DOHH2 (cell line): ENCODE results near the gene GBE1.

Experiments
- H3F3A ChIP-seq: fragments of 200-600 bp; sonication (generic), shearing (Covaris generic); 2 replicates; pipeline ENCODE4 v1.6.0; 2016; ENCODE audit warnings: antibody characterized with exemption, mild to moderate bottlenecking; ENCODE audit not compliant: control insufficient read depth, insufficient read depth
- H3K27ac ChIP-seq: fragments of 200-600 bp; sonication (generic); 2 replicates; pipeline ENCODE4 v1.5.1; 2014; ENCODE audit warnings: low read depth, mild to moderate bottlenecking, low read length, moderate library complexity
- H3K27me3 ChIP-seq: fragments of 200-600 bp; sonication (generic); 2 replicates; pipeline ENCODE4 v1.6.1; 2014; ENCODE audit warnings: mild to moderate bottlenecking, low read length, mixed read lengths; ENCODE audit not compliant: control insufficient read depth
- H3K36me3 ChIP-seq: fragments of 200-600 bp; sonication (generic); 2 replicates; pipeline ENCODE4 v1.6.1; 2014; ENCODE audit warnings: mild to moderate bottlenecking, low read length, moderate library complexity, mixed read lengths; ENCODE audit not compliant: control insufficient read depth
- H3K4me1 ChIP-seq: fragments of 200-600 bp; sonication (generic); 2 replicates; pipeline ENCODE4 v1.6.1; 2014; ENCODE audit warnings: mild to moderate bottlenecking, low read length, mixed read lengths; ENCODE audit not compliant: control insufficient read depth
- H3K4me2 ChIP-seq: fragments of 200-600 bp; sonication (generic); 2 replicates; pipeline ENCODE4 v1.6.0; 2014; ENCODE audit warnings: mild to moderate bottlenecking, low read length, moderate library complexity
- H3K4me3 ChIP-seq: fragments of 200-600 bp; sonication (generic); 2 replicates; pipeline ENCODE4 v1.5.1; 2014; ENCODE audit warnings: mild to moderate bottlenecking, low read length, mixed read lengths
- H3K79me2 ChIP-seq: fragments of 200-600 bp; sonication (generic); 2 replicates; pipeline ENCODE4 v1.6.1; 2014; ENCODE audit warnings: mild to moderate bottlenecking, low read length, mixed read lengths; ENCODE audit not compliant: control insufficient read depth
- H3K9me2 ChIP-seq: fragments of 200-600 bp; sonication (generic); replicated peaks from 2 replicates; pipeline ENCODE4 v1.6.1; 2014; ENCODE audit warnings: mild to moderate bottlenecking, low read length, mixed read lengths; ENCODE audit not compliant: control insufficient read depth
- H3K9me3 ChIP-seq: fragments of 200-600 bp; sonication (generic); 2 replicates; pipeline ENCODE4 v1.6.1; 2014; ENCODE audit warnings: antibody characterized with exemption, low read length, mixed read lengths; ENCODE audit not compliant: control insufficient read depth, insufficient read depth
- H4K20me1 ChIP-seq: fragments of 200-600 bp; sonication (generic); 2 replicates; pipeline ENCODE4 v1.6.0; 2014; ENCODE audit warnings: low read depth, mild to moderate bottlenecking, antibody characterized with exemption, low read length, moderate library complexity; ENCODE audit not compliant: control insufficient read depth, insufficient read depth
- EZH2phosphoT487 ChIP-seq: fragments of 200-600 bp; sonication (generic); IDR thresholded peaks from 2 replicates; pipeline ENCODE4 v1.6.1; 2017; ENCODE audit warnings: borderline replicate concordance, mild to moderate bottlenecking, antibody characterized with exemption, low read length, moderate library complexity, mixed read lengths
- TF ChIP-seq, protein P1 (sequence below): fragments of 200-600 bp; sonication (generic); IDR thresholded peaks from one replicate; pipeline ENCODE4 v1.5.1; 2014; ENCODE audit warnings: antibody characterized with exemption, mild to moderate bottlenecking, low read depth, low read length; ENCODE audit not compliant: poor library complexity, severe bottlenecking

The GBE1 gene

DNA sequence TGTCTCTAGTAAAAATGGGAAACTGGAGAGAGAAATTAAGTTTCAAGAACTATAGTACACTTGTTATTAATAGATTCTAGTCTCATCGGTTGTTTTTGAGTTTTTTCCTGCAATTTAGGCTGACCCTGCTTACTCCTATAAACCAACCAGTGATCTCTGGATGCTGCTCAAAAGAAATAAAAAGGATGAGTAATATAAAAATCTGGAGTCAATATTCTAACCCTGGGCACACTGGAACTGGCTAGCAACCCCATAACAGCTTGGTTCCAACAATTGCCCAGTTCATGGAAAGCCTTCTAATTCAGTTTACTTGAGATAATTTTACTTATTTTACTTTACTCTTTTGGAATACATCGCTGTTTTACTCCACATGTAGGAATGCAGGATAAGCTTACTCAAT is 211.6 kb downstream of the GBE1 start:
- no peaks in the 10 kb centered on the region for H3F3A ChIP-seq
- TF ChIP-seq EZH2phosphoT487, result no peak
- TF ChIP-seq, protein P1, sequence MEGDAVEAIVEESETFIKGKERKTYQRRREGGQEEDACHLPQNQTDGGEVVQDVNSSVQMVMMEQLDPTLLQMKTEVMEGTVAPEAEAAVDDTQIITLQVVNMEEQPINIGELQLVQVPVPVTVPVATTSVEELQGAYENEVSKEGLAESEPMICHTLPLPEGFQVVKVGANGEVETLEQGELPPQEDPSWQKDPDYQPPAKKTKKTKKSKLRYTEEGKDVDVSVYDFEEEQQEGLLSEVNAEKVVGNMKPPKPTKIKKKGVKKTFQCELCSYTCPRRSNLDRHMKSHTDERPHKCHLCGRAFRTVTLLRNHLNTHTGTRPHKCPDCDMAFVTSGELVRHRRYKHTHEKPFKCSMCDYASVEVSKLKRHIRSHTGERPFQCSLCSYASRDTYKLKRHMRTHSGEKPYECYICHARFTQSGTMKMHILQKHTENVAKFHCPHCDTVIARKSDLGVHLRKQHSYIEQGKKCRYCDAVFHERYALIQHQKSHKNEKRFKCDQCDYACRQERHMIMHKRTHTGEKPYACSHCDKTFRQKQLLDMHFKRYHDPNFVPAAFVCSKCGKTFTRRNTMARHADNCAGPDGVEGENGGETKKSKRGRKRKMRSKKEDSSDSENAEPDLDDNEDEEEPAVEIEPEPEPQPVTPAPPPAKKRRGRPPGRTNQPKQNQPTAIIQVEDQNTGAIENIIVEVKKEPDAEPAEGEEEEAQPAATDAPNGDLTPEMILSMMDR, result no peak
- H3K27me3 ChIP-seq, result no peaks in the 10 kb centered on the region
- no peaks in the 10 kb centered on the region for H4K20me1 ChIP-seq
- no peaks in the 10 kb centered on the region for H3K9me2 ChIP-seq
- no peak overlapping the region for H3K4me3 ChIP-seq
- H3K4me1 ChIP-seq, result no peaks in the 10 kb centered on the region
- H3K9me3 ChIP-seq, result no peaks in the 10 kb centered on the region
- no peak overlapping the region for H3K27ac ChIP-seq
- no peaks in the 10 kb centered on the region for H3K79me2 ChIP-seq
- no peaks in the 10 kb centered on the region for H3K36me3 ChIP-seq
- H3K4me2 ChIP-seq, result no peak overlapping the region

DNA sequence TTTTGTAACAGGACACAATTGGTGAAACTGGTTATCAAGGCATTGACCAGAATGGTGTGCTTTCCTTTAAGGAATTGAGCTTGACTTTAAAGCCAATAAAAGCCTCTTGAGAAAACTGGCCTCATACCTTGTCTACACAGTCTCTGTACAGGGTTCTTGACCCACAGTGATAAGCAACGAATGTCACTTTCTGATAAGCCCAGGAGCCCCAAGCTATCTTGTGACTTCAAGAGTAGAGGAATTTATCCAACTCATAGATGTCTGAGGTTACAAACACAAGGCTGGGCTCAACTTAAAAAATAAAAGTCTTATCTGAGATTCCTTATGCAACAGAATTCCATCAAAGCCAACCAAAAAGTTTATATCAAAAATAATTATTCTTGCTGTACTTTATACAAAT is 212.1 kb downstream of the GBE1 start:
- no peaks in the 10 kb centered on the region for H3K79me2 ChIP-seq
- no peaks in the 10 kb centered on the region for H3F3A ChIP-seq
- no peaks in the 10 kb centered on the region for H3K4me1 ChIP-seq
- H3K9me3 ChIP-seq, result no peaks in the 10 kb centered on the region
- H3K4me3 ChIP-seq, result no peak overlapping the region
- TF ChIP-seq EZH2phosphoT487, result no peak
- TF ChIP-seq, protein P1, result no peak
- H3K36me3 ChIP-seq, result no peaks in the 10 kb centered on the region
- H4K20me1 ChIP-seq, result no peaks in the 10 kb centered on the region
- H3K27ac ChIP-seq, result no peak overlapping the region
- H3K9me2 ChIP-seq, result no peaks in the 10 kb centered on the region
- H3K4me2 ChIP-seq, result no peak overlapping the region
- no peaks in the 10 kb centered on the region for H3K27me3 ChIP-seq

DNA sequence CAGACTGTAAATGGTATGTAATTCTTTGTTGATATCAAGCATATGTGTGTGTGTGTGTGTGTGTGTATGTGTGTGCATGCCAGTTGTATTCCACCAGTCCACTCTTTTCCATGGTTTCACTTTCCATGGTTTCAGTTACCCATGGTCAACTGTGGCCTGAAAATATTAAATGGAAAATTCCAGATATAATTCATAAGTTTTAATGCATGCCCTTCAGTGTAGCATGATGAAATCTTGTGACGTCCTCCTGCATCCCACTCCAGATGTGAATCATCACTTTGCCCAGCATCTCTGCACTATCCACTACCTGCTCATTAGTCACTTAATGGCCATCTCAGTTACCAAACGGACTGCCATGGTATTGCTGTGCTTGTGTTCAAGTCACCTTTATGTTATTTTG is 215.9 kb downstream of the GBE1 start:
- Histone ChIP-seq H3K4me2 (no peak overlapping the region), H3K4me1 (no peaks in the 10 kb centered on the region), H3K79me2 (no peaks in the 10 kb centered on the region), H3K27ac (no peak overlapping the region), H3K27me3 (no peaks in the 10 kb centered on the region), H3K9me3 (no peaks in the 10 kb centered on the region), H3K9me2 (no peaks in the 10 kb centered on the region), H3K36me3 (no peaks in the 10 kb centered on the region), H3K4me3 (no peak overlapping the region), H4K20me1 (no peaks in the 10 kb centered on the region), H3F3A (no peaks in the 10 kb centered on the region)
- no peak for TF ChIP-seq EZH2phosphoT487
- TF ChIP-seq, protein P1, result no peak

DNA sequence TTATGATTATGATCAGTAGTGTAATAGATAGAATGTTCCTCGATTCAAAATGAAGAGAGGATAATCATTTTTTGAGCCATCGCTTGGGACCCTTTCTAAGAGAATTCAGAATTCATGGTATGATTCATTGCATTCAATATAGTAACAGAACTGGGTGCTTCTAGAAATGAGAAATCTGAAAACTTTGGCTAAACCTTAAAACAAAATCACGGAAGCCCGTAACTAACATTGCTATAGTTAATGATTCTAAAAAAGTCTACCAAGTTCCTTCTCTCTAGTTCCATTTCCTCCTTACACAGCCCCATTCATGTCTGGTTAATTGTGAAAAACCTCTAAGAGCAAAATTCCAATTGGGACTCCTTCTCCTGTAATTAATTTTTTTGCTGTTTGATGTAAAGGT is 217.1 kb downstream of the GBE1 start:
- Histone ChIP-seq H3K9me3 (no peaks in the 10 kb centered on the region), H3K4me3 (no peak overlapping the region), H3K79me2 (no peaks in the 10 kb centered on the region), H3F3A (no peaks in the 10 kb centered on the region), H3K4me2 (no peak overlapping the region), H4K20me1 (no peaks in the 10 kb centered on the region), H3K4me1 (no peaks in the 10 kb centered on the region), H3K36me3 (no peaks in the 10 kb centered on the region), H3K9me2 (no peaks in the 10 kb centered on the region), H3K27me3 (no peaks in the 10 kb centered on the region), H3K27ac (no peak overlapping the region)
- TF ChIP-seq, protein P1, result no peak
- TF ChIP-seq EZH2phosphoT487, result no peak
